HG03060 (cell line): ENCODE data around the gene KCNH1.
"Not testable (repeated sequence)": the region's sequence is repeated elsewhere in the genome, so short reads cannot be mapped to it uniquely, and the experiment has no call there.

Source experiments
- ATAC-seq: cut with Tn5 transposase; IDR thresholded peaks from one replicate; pipeline ENCODE4 v1.9.1; 2021; ENCODE audit warnings: low read depth, moderate number of reproducible peaks; ENCODE audit not compliant: unreplicated experiment

KCNH1 gene

DNA sequence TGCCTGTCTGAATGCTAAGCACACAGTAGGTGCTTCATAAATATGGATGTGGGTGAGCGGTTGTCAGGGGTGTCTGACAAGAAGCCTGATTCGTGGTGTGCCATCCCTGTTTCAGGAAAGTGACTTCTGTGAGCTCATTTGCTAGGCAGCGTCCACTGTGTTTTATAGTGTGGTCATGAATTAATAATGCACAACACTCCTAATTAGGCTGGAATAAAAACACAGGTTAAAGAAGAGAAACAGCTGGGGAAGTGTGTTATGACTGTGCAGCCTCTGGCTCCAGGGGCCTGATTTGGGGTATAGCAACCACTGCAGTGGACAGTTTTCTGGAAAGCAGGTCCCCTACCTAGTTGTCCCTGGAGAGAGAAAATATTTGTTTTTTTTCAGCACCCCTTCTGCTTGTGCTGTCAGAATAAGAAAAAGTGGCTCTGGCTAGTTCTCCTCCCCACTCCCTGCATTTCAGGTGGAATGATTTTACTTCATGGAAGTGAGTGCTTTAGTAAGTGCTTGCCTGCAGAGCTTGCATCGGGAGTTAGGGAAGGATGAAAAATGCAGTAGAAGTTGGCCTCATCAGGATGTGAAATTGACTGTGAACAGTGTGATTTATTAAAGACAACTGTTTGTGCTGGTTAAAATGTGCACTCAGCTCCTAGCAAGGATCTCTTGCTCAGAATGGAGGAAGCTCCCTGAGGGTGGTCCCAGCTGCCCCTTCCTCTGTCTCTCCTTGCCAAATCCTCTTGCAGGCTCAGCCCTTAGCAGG lies 471.5 kb downstream of the KCNH1 start:
- ATAC-seq, result no peak

GRCh38 chr1:210661520-210661919 lies 472.4 kb downstream of the KCNH1 start:
- ATAC-seq, result not testable (repeated sequence)

DNA sequence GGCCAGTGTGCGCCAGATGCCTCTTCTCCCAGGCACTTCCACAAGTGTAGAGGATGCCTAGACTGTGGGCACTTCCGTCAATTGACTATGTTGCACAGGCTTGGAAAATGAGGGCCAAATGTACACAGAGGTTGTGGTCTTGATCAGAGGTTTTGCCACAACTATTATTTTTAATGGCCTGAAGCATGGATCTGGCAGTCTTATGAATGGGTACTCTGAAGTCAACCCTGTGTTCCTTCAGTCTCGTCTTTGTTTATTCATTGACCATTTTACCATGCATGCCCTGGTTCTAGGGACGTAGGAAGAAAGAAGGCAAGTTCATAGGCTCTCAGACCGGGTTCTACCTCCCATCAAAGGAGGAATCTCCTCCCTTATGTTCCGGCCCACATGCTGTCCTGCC lies 476.1 kb downstream of the KCNH1 start:
- ATAC-seq, result no peak

GRCh38 chr1:210655511-210655910 lies 478.4 kb downstream of the KCNH1 start:
- no peak for ATAC-seq

DNA sequence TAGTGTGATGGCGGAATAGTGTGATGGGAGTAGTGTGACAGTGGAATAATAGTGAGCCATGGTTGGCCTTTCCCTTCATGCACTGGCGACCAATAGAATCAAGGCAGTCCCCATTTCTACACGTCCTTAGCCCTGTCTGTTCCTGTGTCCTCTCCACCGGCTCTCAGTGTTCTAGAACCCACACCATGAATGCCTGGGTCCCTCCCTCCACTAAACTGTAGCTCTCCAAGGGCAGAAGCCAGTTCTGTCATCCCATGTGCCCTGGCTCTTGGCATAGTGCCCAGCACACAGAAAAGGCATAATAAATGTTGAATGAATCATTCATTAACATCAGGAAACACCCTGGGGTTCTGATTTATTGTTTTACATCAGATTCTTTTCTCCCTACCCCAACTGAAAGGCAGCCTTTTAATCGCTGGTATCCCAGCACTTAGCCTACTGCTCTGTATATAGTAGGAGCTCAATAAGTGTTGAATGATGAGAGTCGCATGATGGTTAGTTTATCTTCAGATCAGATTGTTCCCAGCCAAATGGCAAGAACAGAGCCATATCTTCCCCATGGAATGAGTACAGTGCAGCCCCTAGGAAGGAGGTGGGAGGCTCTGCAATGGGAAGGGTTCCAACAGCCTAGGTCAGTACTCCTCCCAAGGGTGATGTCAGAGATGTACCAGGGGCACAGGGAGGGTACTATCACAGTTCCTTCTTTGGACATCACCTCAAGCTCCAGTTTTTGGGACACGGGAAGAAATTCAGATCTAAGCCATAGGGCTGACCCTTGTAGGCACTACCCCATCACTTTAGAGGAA lies 479.6 kb downstream of the KCNH1 start:
- no peak for ATAC-seq

GRCh38 chr1:210653771-210654170 lies 480.2 kb downstream of the KCNH1 start:
- ATAC-seq, result no peak

- no peak for ATAC-seq
Observed at GRCh38 chr1:210652329-210652954, 481.5 kb downstream of the KCNH1 start.

GRCh38 chr1:210650403-210650802 lies 483.5 kb downstream of the KCNH1 start:
- ATAC-seq, result no peak

- no peak for ATAC-seq
Observed at GRCh38 chr1:210648588-210649269, 485.2 kb downstream of the KCNH1 start.

- ATAC-seq, result no peak
Observed at GRCh38 chr1:210647406-210648333, 486.3 kb downstream of the KCNH1 start.

DNA sequence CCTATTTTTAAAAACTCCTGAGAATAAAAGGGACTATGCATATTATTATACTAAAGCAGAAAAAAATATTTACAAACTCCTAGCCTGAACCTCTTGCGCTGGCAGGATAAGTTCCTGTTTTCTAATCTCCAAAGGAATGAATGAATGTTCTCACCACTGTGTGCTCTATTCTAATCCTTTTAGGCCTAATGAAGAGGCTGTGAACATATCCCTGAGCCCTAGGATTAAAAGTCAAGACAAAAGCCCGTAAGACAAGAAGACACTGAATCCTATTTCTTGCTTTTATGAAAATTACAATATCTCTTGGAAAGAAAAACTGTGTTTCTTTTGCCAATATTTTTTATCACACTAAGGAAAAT lies 487.7 kb downstream of the KCNH1 start:
- ATAC-seq, result no peak

DNA sequence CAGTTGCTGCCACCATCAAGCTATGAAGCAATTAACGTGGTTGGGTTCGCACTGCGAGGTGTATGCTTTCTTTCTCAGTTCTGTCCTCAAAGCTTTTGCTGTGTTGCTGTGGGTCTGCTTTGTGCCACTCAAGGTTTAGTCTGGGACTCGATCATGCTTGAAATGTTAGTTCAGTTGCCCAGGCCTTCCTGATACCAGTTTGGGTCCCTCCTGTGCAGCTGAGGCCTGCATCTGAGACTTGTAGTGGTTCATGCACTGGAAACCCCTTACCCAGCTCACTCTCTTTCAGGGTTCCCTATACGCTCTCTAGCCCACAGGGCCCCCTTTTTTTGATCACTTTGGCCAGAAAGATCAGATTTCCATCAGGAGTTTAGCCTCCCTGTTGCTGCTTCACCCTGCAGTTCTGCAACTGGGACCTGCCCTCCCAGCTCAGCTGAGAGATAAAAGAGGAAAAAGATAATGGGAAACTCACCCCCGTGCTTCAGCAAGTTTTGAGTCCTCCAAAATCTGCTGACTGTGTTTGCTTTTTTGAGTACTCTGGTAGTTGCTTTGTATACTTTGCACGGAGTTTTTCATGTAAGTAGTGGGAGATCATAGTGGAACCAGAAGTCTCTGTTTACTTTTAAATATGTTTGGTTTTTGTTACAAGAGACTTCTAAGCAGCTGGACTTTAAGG lies 488.2 kb downstream of the KCNH1 start:
- ATAC-seq, result no peak

- ATAC-seq, result no peak
Observed at GRCh38 chr1:210641582-210641981, 492.4 kb downstream of the KCNH1 start.

DNA sequence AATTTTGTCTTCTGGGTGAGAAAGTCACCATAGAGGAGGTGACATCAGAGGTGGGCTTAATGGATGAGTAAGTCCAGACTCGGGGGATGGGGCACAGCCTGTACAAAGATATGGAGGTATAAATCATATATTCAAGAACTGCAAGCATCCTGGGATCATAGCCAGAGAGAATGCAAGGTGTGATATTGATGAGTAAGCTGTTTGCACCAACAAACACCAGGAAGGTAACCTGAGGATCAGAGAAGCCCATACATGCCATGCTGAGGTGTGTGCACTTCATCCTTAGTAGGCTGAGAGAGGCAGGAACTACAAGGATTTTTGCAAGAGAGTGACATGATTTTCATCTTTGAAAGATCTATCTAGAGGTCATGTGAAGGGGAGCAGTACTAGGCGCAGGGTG lies 498.8 kb downstream of the KCNH1 start:
- no peak for ATAC-seq

GRCh38 chr1:210633636-210634035 lies 500.3 kb downstream of the KCNH1 start:
- no peak for ATAC-seq

DNA sequence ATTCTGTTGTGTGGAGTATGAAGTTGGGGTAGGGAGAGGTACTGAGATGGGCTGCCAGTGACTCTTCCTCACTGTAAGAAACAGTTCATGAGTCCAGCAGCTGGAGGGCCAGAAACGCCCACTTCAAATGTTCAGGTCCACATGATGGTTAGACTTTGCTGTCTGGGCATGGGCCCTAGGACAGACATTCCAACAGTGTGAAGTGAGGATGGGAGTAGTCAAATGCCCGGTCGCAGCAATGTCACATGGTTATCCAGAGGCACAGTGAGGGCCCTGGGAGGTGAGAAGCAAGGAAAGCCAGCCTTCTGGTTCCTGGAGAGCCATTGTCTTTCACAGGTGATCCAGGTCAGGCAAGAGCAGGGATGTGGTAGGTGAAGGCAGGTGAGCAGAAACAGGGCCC lies 500.8 kb downstream of the KCNH1 start:
- no peak for ATAC-seq

DNA sequence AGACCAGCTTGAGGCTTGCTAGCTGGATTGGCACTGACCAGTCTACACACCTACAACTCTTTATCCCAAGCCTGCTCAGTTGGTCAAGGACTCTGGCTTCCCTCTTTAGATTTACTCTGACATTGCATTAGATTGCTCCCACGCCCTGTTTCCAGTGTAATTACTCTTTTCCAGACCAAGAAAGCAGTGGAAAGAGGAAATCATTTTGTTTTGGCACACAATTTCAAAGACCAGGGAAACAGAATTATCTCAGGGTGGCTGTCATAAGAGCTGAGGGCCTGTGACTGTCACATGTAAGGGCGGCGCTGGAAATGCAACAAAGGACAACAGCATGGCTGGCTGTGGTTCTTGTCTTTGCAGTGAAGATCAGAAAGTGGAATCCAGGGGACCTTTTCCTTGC lies 502.5 kb downstream of the KCNH1 start:
- no peak for ATAC-seq

DNA sequence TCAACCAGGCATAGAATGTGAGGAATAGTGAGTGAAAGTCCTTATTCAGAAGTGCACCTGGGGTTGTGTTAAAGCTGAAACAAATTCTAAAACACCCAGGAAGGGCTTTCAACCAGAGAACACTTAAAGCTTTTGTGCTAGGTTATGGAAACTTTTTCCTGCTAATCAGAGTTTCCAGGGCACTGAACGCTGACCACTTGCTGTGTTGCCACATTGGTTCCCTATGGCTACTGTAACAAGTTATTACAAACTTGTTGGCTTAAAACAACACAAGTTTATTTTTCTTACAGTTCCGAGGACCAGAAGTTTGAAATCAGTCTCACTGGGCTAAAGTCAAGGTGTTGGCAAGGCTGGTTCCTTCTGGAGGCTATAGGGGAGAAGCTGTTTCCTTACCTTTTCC lies 504.7 kb downstream of the KCNH1 start:
- ATAC-seq, result no peak

DNA sequence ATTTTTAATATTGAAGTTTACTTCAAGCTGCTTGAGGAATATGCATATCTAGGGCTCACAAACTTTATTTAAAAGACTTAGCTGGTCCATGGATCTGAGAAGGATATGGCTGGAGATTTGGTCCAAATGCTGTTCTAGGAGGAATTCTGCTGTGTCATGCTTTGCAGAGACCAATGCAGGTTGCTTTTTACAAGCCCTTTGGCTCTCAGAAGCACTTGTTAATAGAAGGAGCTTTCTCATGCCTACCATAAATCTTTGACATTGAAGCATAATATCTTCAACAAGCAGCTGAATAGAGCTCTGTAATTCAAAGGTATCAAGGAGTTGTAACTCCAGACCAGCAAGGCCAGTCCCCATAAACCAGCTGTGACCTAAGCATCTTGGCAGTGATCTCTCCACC lies 506.2 kb downstream of the KCNH1 start:
- ATAC-seq, result no peak
